Renal pelvis (tissue), 12 donors: ENCODE results near the gene COLEC11. TPM values are rescaled to one million over a fixed set of nuclear protein-coding genes. Genes with fewer than 3 reads are reported as not detected.
"Not testable (repeated sequence)": the region's sequence is repeated elsewhere in the genome, so short reads cannot be mapped to it uniquely, and the experiment has no call there.

Source experiments
- DNase-seq: peaks from one replicate; pipeline ENCODE4 v3.0.0-alpha.2; 2013
- long read RNA-seq, 16 experiments: transcript quantifications; one replicate each; lab custom pipeline, GENCODE V29; 2026
- polyA plus RNA-seq, 3 donors: library from polyadenylated mRNA; unstranded; fragments of 120-200 nt; gene quantifications; one replicate each; pipeline ENCODE4 v1.2.1, GENCODE V29; 2013; ENCODE audit not compliant: insufficient read length in 3 of 3

The COLEC11 gene
- 1 to 10 TPM; 2.4 to 6.5 (median 2.7) TPM for polyA plus RNA-seq
- long read RNA-seq, donor 1 = 0 reads
- long read RNA-seq, donor 2 = 0 reads
- long read RNA-seq, donor 3, partial matches to known transcripts = 207 of 208 reads
- long read RNA-seq, donor 3, other reads (novel, unspliced or antisense) = 0 of 208 reads
- long read RNA-seq, donor 4, partial matches to known transcripts = 188 of 189 reads
- long read RNA-seq, donor 4, other reads (novel, unspliced or antisense) = 0 of 189 reads
- long read RNA-seq, donor 5, partial matches to known transcripts = 109 of 109 reads
- long read RNA-seq, donor 5, other reads (novel, unspliced or antisense) = 0 of 109 reads
- long read RNA-seq, donor 6, partial matches to known transcripts = 0 of 3 reads
- long read RNA-seq, donor 6, other reads (novel, unspliced or antisense) = 0 of 3 reads
- long read RNA-seq, donor 7, partial matches to known transcripts = 228 of 229 reads
- long read RNA-seq, donor 7, other reads (novel, unspliced or antisense) = 0 of 229 reads
- long read RNA-seq, donor 8, partial matches to known transcripts = 64 of 64 reads
- long read RNA-seq, donor 8, other reads (novel, unspliced or antisense) = 0 of 64 reads
- long read RNA-seq, donor 9, partial matches to known transcripts = 140 of 140 reads
- long read RNA-seq, donor 9, other reads (novel, unspliced or antisense) = 0 of 140 reads
- long read RNA-seq, donor 10, partial matches to known transcripts = 132 of 139 reads
- long read RNA-seq, donor 10, other reads (novel, unspliced or antisense) = 6 of 139 reads
- long read RNA-seq, donor 11, partial matches to known transcripts = 179 of 191 reads
- long read RNA-seq, donor 11, other reads (novel, unspliced or antisense) = 9 of 191 reads
- long read RNA-seq, donor 12, partial matches to known transcripts = 150 of 151 reads
- long read RNA-seq, donor 12, other reads (novel, unspliced or antisense) = 0 of 151 reads
- long read RNA-seq, donor 13, partial matches to known transcripts = 178 of 179 reads
- long read RNA-seq, donor 13, other reads (novel, unspliced or antisense) = 0 of 179 reads
- long read RNA-seq, donor 14 = 0 reads
- long read RNA-seq, donor 15, partial matches to known transcripts = 219 of 222 reads
- long read RNA-seq, donor 15, other reads (novel, unspliced or antisense) = 0 of 222 reads
- long read RNA-seq, donor 16, partial matches to known transcripts = 203 of 207 reads
- long read RNA-seq, donor 16, other reads (novel, unspliced or antisense) = 0 of 207 reads

DNA sequence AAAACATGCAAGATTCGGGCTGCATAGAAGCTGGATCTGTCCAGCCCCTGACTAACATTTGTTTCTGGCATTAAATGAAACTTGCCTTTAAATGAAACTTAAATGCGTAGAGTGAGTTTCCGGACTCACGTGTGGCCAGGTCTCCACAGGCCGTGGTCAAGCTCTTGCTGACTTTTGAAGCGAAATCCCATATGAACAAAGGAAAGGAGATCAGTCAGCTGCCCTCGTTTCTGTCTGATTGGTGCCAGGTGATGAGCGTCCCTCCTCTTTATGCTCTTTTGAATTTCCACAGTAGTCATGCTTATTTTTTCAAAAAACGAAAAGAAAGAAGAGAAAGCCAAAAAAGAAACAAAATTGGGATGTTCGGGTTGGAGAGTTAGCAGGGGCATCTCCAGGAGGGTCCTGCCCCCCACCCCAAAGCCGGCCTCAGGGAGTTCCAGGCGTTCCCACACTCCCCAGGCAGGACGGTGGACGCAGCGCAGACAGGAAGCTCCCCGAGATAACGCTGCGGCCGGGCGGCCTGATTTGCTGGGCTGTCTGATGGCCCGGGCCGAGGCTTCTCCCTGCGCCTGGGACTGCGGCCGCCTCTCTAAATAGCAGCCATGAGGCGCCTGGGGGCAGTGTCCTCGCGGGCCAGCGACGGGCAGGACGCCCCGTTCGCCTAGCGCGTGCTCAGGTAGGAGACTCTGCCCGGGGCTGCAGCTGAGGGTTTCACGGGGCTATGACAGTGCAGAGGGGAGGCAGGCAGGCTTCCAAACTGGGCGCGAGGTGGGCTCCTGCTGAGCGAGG lies at the start of gene COLEC11:
Gene COLEC11 (plus strand): TSS at position 620 of the 789 bp plus-strand sequence. CDS start 9,229 bp downstream, outside the sequence.
- no peak for DNase-seq

DNA sequence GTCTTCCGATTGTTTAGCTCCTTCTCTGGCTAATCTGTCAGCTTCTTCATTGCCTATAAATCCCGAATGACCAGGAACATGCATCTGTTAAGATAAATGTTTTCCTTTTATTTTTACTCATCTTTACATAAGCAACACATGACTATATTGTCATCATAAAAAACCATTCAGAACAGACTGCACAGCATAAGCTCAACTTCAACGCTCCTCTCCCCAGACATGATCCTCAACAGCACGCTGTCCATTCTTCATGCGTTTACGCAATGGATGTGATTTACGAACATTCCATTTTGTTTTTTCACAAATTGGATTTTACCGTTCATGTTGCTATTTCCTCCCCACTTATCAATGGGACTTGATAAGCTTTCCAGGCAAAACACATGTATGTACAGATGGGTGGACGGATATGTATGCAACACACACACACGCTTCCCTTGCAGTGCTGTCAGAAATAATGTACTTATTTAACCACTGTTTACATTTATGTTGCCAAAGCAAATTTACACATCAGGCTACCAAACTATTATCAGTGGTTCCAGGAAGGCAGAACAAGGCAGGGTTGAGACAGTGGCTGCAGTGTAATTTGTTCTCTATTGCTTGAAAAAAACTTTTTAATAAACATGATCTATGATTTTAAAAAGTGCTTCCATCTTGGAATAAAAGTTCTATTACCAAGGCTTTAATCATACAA lies 49.0 kb upstream of the COLEC11 start:
- DNase-seq = no peak

DNA sequence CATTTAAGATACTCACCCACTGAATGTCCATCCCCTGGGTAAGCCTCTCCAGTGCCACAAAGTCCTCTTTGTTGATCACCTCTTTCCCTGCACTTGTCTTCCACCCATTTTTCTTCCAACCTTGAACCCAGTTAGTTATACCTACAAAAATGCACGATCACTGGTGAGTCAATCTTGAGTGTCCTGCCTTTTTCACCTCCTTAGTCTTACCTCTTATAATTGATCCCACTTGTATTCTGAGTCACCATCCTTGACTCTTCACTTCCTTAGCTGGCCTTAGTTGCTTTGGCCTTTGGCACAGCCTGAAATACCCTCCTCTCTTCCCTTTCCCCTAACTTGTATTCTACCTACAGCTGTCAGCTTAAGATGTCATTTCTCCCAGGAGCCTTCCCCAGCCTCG lies 47.0 kb upstream of the COLEC11 start:
- no peak for DNase-seq

DNA sequence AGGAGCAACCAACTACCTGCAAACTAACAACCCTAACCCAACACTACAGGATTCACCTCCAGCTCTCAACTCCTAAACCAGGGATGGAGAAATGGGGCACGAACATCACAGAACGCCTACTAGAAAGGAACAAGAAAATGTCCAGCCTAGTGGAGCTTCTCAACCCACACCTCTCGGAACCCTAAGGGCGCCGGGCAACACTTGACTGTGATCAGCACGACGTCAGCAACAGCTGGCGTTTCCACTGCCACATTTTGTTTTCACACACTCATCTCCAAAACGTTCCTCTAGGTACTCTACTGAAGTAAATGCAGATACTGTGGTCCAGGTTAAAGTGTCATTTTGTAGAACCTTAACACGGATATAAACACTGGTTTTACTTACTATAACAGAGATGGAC lies 41.0 kb upstream of the COLEC11 start:
- no peak for DNase-seq

DNA sequence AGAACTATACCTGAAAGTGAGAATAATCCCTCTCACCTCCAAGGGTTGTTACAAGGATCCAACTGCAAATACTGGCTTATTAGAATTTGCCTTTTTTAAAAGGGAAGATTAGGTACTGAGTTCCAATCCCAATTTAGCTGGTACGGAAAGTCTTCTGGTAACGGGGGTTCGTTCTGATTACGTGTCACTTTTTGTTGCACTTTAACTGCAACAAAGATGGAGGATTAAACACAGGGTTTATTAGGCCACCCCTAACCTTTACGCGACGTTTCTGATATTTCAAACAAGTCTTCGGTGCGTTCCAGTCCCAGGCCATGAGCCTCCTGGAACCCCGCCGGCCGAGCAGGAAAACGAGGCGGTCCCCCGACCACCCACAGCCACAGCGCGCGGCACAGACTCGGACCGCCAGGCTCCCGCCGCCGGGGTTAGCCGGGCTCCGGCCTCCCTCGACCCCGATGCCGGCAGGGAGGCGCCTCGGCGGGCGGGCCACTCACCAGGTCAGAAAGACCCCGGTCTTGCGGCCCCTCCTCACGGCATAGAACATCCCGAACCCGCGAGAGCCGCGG lies 37.2 kb upstream of the COLEC11 start:
- no peak for DNase-seq

DNA sequence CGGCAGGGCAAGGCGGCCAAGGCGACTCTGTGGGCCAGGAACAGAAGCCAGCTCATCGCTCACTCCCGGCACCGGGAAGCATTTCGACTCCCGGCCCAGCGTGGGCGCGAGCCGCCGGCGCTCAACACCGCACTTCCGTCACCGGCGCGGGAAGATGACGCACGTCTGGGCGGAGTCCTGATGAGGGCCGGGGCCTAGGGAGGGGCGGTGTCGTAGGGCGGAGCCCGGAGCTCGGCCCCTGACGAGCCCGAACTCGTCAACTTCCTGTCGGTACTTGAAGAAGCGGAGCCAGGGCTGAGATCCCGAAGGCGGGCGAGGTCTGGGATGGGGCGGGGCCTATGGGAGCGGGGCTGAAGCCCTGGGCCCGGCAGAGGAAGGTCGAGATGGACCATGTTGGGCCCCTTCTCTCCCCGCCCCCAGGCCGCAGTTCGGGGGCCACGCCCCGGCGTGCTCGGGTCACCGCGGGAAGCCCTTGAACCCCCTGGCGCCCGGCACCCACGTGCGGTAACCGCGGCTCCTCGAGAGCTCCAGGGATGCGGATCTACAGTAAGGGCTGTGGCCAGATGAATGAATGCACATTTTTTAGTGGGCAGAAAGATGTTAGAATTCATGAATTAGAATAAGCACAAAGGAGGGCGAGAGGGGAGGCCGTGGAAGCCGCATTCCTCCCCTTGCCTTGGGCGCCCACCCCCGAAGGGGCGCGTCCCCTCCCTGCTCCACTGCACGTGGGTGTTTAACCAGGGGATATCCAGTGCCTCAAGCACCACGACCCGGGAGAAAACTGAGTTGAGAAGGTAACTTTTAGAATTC lies 36.5 kb upstream of the COLEC11 start, which contains the start of gene RNASEH1:
Gene RNASEH1 (minus strand): TSS at position 129 of the 810 bp plus-strand sequence. CDS start 73 bp downstream, at position 56.
- DNase-seq = peak; percentile 98

DNA sequence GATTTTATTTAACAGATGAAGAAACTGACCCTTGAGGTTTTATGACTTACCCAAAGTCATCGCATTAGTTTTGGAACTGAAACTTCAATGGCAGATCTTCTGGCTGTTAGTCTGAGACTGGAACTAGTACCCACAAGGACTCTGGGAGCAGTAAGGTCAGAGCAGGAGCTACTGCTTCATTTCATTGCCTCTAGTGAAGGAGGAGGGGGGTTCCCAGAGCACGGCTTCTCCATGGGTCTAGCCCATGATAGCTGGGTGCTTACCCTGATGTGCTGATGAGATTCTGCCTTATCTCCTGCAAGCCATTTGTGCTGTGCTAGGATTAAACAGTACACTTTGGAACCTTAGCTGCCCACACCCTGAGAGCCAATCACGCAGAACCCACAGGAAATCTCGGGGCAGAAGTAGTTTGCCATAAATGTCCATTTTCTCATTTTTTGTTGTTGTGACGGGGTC lies 31.4 kb upstream of the COLEC11 start:
- DNase-seq = no peak

DNA sequence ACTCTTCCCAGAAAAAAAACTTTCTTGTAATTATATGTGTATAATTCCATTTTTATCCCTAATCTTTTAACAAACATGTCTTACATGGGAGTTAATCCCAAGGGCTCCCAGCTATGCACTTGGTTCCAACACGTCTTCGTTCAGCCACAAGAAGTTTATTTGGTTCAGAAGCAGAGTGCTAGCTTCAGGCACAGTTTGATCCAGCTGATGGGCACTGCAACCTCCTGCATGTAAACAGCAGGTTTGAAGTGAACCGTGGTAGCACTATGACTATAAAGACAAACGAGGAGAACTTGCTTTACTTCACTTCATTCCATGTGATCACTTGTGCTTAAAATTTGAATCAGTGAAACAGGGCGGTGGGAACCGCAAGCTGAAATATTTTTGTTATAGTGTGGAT lies 29.8 kb upstream of the COLEC11 start:
- no peak for DNase-seq

DNA sequence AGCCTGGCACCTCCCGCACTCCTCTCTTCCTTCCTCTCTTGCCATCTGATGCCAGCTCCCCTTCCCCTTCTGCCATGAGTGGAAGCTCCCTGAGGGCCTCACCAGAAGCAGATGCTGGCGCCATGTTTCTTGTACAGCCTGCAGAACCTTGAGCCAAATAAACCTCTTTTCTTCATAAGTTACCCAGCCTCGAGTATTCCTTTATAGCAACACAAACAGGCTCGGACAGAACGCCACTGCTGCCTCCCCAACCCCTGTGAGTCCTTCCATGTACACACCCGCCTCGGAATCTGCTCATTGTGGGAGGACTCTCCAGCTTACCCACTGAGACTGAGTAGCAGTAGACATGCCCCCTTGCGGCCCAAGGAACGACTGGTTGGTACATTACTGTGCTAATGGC lies 28.1 kb upstream of the COLEC11 start:
- DNase-seq = no peak

DNA sequence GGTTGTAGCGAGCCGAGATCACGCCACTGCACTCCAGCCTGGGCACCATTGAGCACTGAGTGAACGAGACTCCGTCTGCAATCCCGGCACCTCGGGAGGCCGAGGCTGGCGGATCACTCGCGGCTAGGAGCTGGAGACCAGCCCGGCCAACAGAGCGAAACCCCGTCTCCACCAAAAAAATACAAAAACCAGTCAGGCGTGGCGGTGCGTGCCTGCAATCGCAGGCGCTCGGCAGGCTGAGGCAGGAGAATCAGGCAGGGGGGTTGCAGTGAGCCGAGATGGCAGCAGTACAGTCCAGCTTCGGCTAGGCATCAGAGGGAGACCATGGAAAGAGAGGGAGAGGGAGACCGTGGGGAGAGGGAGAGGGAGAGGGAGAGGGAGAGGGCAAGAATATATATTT lies 25.3 kb upstream of the COLEC11 start:
- not testable (repeated sequence) for DNase-seq

DNA sequence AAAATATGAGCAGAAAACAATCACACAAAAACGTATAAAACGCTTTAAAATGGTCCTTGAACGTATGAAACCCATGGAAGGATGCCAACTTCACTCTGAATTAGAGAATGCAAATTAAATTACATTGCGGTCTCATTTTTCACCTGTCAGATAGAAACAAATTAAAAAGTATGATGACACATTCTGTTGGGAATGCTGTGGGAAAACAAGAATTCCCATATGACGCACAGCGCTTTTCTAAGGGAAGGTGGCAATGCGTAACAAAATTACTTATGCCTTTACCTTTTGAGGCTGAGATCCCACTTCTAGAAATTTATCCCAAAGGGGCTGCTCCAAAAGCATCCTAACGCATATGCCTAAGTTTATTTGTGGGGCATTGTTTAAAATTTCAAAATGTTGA lies 23.6 kb upstream of the COLEC11 start:
- no peak for DNase-seq

DNA sequence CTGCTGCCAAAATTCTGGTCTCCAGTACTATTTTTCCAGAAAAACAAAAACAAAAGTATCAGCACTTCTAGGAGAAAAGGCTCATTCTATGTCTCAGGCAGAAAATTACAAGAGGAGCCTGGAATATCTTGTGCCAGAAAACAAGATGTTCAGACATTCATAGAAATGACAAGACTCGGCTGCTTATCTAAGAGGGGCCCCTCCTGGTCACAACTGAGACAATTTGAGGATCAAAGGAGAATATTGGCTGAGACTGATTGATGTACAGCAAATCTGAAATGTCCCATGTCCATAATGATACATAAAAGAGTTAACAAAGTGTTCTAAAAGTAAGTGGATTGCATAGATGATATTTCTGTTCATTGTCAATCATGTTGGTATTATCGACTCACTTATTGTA lies 22.3 kb upstream of the COLEC11 start:
- no peak for DNase-seq

DNA sequence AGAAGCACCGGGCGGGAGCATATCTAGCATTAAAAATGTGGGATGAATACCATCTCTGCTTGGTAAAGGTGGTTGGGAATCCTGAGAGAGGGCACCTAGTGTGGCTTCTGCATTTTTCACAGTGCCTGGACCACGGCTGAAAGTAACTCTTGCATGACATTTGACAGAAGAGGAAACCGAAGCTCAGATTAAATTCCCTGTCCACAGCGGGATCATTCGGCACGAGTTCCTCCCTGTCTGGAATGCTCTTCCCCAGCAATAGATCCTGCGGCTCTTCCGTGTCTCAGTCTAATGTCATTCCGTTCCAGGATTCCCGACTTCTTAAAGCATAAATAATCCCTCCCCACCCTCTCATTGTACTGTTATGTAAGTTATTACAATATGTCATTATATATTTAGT lies 20.8 kb upstream of the COLEC11 start:
- DNase-seq = no peak

DNA sequence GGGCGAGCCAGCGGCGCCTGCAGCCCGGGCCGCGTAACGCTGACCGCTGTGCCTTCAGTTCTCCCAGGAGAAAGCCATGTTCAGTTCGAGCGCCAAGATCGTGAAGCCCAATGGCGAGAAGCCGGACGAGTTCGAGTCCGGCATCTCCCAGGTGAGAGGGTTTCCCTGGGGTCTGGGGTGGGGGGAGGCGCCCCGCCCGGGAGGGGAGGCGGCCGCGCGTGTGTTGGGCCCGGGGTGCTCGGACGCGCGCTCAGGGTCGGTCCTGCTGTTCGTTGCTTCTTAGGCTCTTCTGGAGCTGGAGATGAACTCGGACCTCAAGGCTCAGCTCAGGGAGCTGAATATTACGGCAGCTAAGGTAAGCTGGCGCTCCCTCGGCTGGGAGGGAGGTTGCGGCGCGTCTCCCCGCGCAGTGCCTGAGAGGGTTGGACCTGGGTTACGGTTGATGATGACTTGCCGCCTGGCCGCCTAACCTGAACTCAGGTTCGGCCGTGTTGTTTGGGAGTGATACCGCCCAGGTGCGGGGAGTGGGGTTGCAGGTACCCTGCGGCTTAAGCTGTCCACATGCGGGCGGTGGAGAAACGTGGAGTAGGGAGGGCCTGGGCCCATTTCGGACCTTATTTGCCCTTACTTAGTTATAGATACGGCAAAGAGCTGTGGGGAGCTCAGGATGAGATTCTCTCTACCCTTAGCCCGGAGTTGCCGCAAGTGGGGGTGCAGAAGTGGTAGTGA lies 19.2 kb upstream of the COLEC11 start:
- no peak for DNase-seq

DNA sequence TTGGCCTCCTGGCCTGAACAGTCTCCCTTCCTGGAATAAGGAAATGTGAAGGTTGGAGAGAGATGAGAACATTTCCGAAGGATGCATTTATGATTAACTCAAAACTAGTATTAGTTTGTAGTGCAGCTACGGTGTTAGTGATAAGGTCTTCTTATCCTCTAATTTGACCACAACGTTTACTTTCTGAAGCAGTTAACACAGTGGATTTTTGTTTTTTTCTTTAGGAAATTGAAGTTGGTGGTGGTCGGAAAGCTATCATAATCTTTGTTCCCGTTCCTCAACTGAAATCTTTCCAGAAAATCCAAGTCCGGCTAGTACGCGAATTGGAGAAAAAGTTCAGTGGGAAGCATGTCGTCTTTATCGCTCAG lies 18.7 kb upstream of the COLEC11 start:
- not testable (repeated sequence) for DNase-seq

DNA sequence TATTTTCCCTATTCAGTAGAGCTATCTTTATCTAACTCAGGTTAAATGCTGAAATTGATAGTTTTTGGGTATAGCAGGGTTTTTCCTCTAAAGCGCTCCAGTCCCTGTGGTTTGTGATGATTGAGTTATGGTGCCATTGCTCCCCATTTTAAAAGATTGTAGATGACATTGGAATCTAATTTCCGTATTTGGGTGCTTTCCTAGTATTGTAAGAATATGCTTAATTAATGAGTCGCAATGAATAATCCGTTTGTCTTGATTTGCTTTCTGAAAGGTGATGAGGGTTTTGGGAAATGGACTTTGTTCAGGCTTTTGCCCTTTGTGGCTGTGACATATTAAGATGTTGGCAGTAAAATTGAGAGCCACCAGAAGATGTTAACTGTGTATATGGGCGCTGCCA lies 15.9 kb upstream of the COLEC11 start:
- DNase-seq = no peak

DNA sequence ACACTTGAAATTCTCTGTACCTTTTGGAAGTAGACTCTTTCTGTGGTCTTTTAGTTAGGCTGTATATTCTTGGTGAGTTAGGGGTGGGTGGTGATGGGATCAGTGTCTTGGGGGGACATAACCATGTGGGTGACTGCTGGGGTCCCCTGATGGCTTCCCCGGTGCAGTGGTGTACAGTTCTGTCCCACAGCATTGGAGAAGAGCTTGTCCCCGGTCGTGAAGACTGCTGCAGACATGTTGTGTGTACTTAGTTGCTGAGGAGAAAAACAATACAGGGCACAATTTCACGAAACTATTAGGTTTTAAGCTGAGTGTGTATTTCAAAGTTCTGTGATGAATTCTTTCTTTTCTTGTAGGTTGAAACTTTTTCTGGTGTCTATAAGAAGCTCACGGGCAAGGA lies 14.5 kb upstream of the COLEC11 start:
- no peak for DNase-seq
